Measurements from ENCODE around the gene NTRK1.

The NTRK1 gene

GRCh38 chr1:156848461-156849150, 12.1 kb upstream of the NTRK1 start:
- no peak overlapping the region for H3K4me3 ChIP-seq (ENCODE audit: low read depth, low read length)
- no peak for DNase-seq (ENCODE audit: low read depth)

GRCh38 chr1:156849151-156849496, 11.5 kb upstream of the NTRK1 start:
- no peak for TF ChIP-seq POLR2A (IDR thresholded peaks at IDR 0.05; ENCODE audit: extremely low read depth, insufficient read length)
- TF ChIP-seq CTCF (IDR thresholded peaks at IDR 0.05; ENCODE audit: low read depth, low read length): no peak
- no peak for TF ChIP-seq MAX (IDR thresholded peaks at IDR 0.05; ENCODE audit: low read depth, low read length)
- TF ChIP-seq MYC (IDR thresholded peaks at IDR 0.05; ENCODE audit: low read depth, low read length): no peak
- no peak for DNase-seq (ENCODE audit: low read depth)
- H3K4me3 ChIP-seq (ENCODE audit: low read depth, low read length): no peak overlapping the region

More at GRCh38 chr1:156848461-156849150, 12.1 kb upstream of the NTRK1 start:
- TF ChIP-seq POLR2A (IDR thresholded peaks at IDR 0.05; ENCODE audit: extremely low read depth, insufficient read length) (no peak), MAX (IDR thresholded peaks at IDR 0.05; ENCODE audit: low read depth, low read length) (no peak), CTCF (IDR thresholded peaks at IDR 0.05; ENCODE audit: low read depth, low read length) (no peak), MYC (IDR thresholded peaks at IDR 0.05; ENCODE audit: low read depth, low read length) (no peak)

- TF ChIP-seq MYC (IDR thresholded peaks at IDR 0.05; ENCODE audit: low read depth, low read length) (no peak), MAX (IDR thresholded peaks at IDR 0.05; ENCODE audit: low read depth, low read length) (no peak), CTCF (IDR thresholded peaks at IDR 0.05; ENCODE audit: low read depth, low read length) (no peak), POLR2A (IDR thresholded peaks at IDR 0.05; ENCODE audit: extremely low read depth, insufficient read length) (no peak)
- DNase-seq (ENCODE audit: low read depth): no peak
- H3K4me3 ChIP-seq (ENCODE audit: low read depth, low read length): no peak overlapping the region
Measured at GRCh38 chr1:156851779-156852417, 8.8 kb upstream of the NTRK1 start.

- no peak overlapping the region for H3K4me3 ChIP-seq (ENCODE audit: low read depth, low read length)
- TF ChIP-seq POLR2A (IDR thresholded peaks at IDR 0.05; ENCODE audit: extremely low read depth, insufficient read length) (no peak), MAX (IDR thresholded peaks at IDR 0.05; ENCODE audit: low read depth, low read length) (no peak), CTCF (IDR thresholded peaks at IDR 0.05; ENCODE audit: low read depth, low read length) (no peak), MYC (IDR thresholded peaks at IDR 0.05; ENCODE audit: low read depth, low read length) (no peak)
- DNase-seq (ENCODE audit: low read depth): no peak
Measured at GRCh38 chr1:156852418-156852874, 8.2 kb upstream of the NTRK1 start.

- DNase-seq (ENCODE audit: low read depth): no peak
- TF ChIP-seq POLR2A (IDR thresholded peaks at IDR 0.05; ENCODE audit: extremely low read depth, insufficient read length): no peak
- no peak for TF ChIP-seq MAX (IDR thresholded peaks at IDR 0.05; ENCODE audit: low read depth, low read length)
- no peak for TF ChIP-seq MYC (IDR thresholded peaks at IDR 0.05; ENCODE audit: low read depth, low read length)
- no peak for TF ChIP-seq CTCF (IDR thresholded peaks at IDR 0.05; ENCODE audit: low read depth, low read length)
- no peak overlapping the region for H3K4me3 ChIP-seq (ENCODE audit: low read depth, low read length)
Measured at GRCh38 chr1:156853761-156854160, 6.9 kb upstream of the NTRK1 start.
